HepG2 (cell line): Measurements from ENCODE around the gene ZNF468. TPM values are rescaled to one million over a fixed set of nuclear protein-coding genes. Genes with fewer than 3 reads are reported as not detected.
"Not testable (repeated sequence)": the region's sequence is repeated elsewhere in the genome, so short reads cannot be mapped to it uniquely, and the experiment has no call there.

Source experiments
- ARID5B ChIP-seq: IDR thresholded peaks from 2 replicates; pipeline ENCODE4 v1.4.0; 2020; ENCODE audit warnings: mild to moderate bottlenecking, missing genetic modification reagents
- DMAP1 ChIP-seq: IDR thresholded peaks from 2 replicates; pipeline ENCODE4 v1.6.1; 2016
- ERF ChIP-seq: IDR thresholded peaks from 2 replicates; pipeline ENCODE4 v1.6.1; 2018; ENCODE audit warnings: missing biosample characterization, missing genetic modification reagents
- GMEB1 ChIP-seq: sonication (generic); formaldehyde crosslinking; IDR thresholded peaks from 2 replicates; pipeline ENCODE4 v1.5.1; 2020; ENCODE audit warnings: missing genetic modification reagents, mild to moderate bottlenecking, borderline replicate concordance
- KMT2A ChIP-seq: sonication (generic); formaldehyde crosslinking; IDR thresholded peaks from 2 replicates; pipeline ENCODE4 v1.4.0; 2020; ENCODE audit warnings: missing genetic modification reagents
- MAZ ChIP-seq, 2 experiments: sonication (generic) in 1 of 2; formaldehyde crosslinking in 1 of 2; IDR thresholded peaks; 2 replicates each; pipeline versions ENCODE4 v1.5.0 to v1.6.1; 2012 to 2020; ENCODE audit warnings: low read depth in 2 of 2, mild to moderate bottlenecking in 2 of 2, borderline replicate concordance in 1 of 2, improper control_type of control experiment in 1 of 2, low read length in 1 of 2, missing genetic modification reagents in 1 of 2, moderate library complexity in 1 of 2
- MXD4 ChIP-seq: IDR thresholded peaks from 2 replicates; pipeline ENCODE4 v1.6.1; 2016; ENCODE audit warnings: mild to moderate bottlenecking, missing biosample characterization, missing genetic modification reagents
- PHF8 ChIP-seq: sonication (generic); formaldehyde crosslinking; IDR thresholded peaks from 2 replicates; pipeline ENCODE4 v1.5.0; 2020; ENCODE audit warnings: missing genetic modification reagents
- POLR2AphosphoS5 ChIP-seq: IDR thresholded peaks from 2 replicates; pipeline ENCODE4 v1.6.1; 2012; ENCODE audit warnings: low read depth, low read length
- POLR2G ChIP-seq: fragments of 200-400 bp; formaldehyde crosslinking; IDR thresholded peaks from 2 replicates; pipeline ENCODE4 v1.6.1; 2018; ENCODE audit warnings: mild to moderate bottlenecking, low read depth, low read length, moderate library complexity
- SAP130 ChIP-seq: IDR thresholded peaks from 2 replicates; pipeline ENCODE4 v1.6.1; 2016; ENCODE audit warnings: low read depth
- SP1 ChIP-seq, 2 experiments: fragments of 450-650 bp in 1 of 2; sonication (generic) in 1 of 2; formaldehyde crosslinking in 1 of 2; IDR thresholded peaks; 2 replicates each; pipeline versions ENCODE4 v1.4.0 to v1.6.1; 2016 to 2020; ENCODE audit warnings: missing genetic modification reagents in 1 of 2
- SP5 ChIP-seq: IDR thresholded peaks from 2 replicates; pipeline ENCODE4 v1.6.1; 2016; ENCODE audit warnings: low read depth, borderline replicate concordance
- TBX2 ChIP-seq: sonication (generic); formaldehyde crosslinking; IDR thresholded peaks from 2 replicates; pipeline ENCODE4 v1.5.0; 2020; ENCODE audit warnings: missing genetic modification reagents, mild to moderate bottlenecking, borderline replicate concordance
- ZBTB26 ChIP-seq: IDR thresholded peaks from 2 replicates; pipeline ENCODE4 v1.6.1; 2016; ENCODE audit warnings: missing compliant biosample characterization, missing genetic modification reagents, borderline replicate concordance
- ZMYM4 ChIP-seq: sonication (generic); formaldehyde crosslinking; IDR thresholded peaks from 2 replicates; pipeline ENCODE4 v1.8.1; 2023; ENCODE audit warnings: mild to moderate bottlenecking, missing genetic modification reagents
- ZNF772 ChIP-seq: sonication (generic); formaldehyde crosslinking; IDR thresholded peaks from 2 replicates; pipeline ENCODE4 v1.5.0; 2020; ENCODE audit warnings: mild to moderate bottlenecking, missing genetic modification reagents
- ZNF788 ChIP-seq: sonication (generic); formaldehyde crosslinking; IDR thresholded peaks from 2 replicates; pipeline ENCODE4 v1.5.0; 2020; ENCODE audit warnings: mild to moderate bottlenecking, missing genetic modification reagents, borderline replicate concordance
- polyA plus RNA-seq, 8 experiments: library from polyadenylated mRNA; depleted of rRNA in 3 of 8; stranded (reverse) in 7 of 8; unstranded in 1 of 8; fragments of >200 nt; fragmentation: Illumina TruSeq in 4 of 8; extraction: Trizol in 4 of 8; gene quantifications; 2 replicates each; pipeline versions ENCODE4 v1.2.1 to v1.2.3, GENCODE V29; 2011 to 2016; ENCODE audit warnings: low read depth in 4 of 8, missing spikeins in 1 of 8, mixed read lengths in 1 of 8; ENCODE audit not compliant: insufficient read depth in 1 of 8
- total RNA-seq, 5 experiments: library from RNA; depleted of rRNA; stranded (reverse); fragments of >200 nt; fragmentation: Illumina TruSeq; extraction: Trizol; gene quantifications; 2 replicates each; pipeline ENCODE4 v1.2.3, GENCODE V29; 2016; ENCODE audit warnings: low read depth in 1 of 5

The ZNF468 gene
- total and polyA plus RNA-seq, 2 of the 13 experiments (the other 11 are each of a cell fraction or from before 2014, with no cell fraction given), result 8.0 to 19.7 TPM

- TF ChIP-seq PHF8 (CRISPR knock-in tag) (peak; percentile 65), ERF (0 out of 2 replicates have a peak, but pooled peaks have one; percentile 27), POLR2AphosphoS5 (peak; percentile 70), ZMYM4 (peak; percentile 74), MAZ (CRISPR knock-in tag; IDR thresholded peaks at IDR 0.05; ENCODE audit: low read depth) (peak; percentile 61; the same call in 1 of the 2 replicates), ZBTB26 (peak; percentile 36; the same call in 1 of the 2 replicates), MXD4 (CRISPR knock-in tag) (peak; percentile 55; the same call in 1 of the 2 replicates), KMT2A (peak; percentile 63; the same call in 1 of the 2 replicates), ARID5B (CRISPR knock-in tag) (peak; percentile 37; the same call in 1 of the 2 replicates), SP1 (CRISPR knock-in tag; IDR thresholded peaks at IDR 0.05) (peak; percentile 53; the same call in 1 of the 2 replicates), TBX2 (CRISPR knock-in tag) (peak; percentile 49; the same call in 1 of the 2 replicates), DMAP1 (CRISPR knock-in tag) (0 out of 2 replicates have a peak, but pooled peaks have one; percentile 38), SP5 (peak; percentile 87), GMEB1 (CRISPR knock-in tag) (peak; percentile 34; the same call in 1 of the 2 replicates), SAP130 (CRISPR knock-in tag) (peak; percentile 91), ZNF788 (CRISPR knock-in tag) (peak; percentile 58; the same call in 1 of the 2 replicates), ZNF772 (CRISPR knock-in tag) (peak; percentile 64; the same call in 1 of the 2 replicates), POLR2G (peak; percentile 69)
- not testable (repeated sequence) for TF ChIP-seq MAZ (IDR thresholded peaks at IDR 0.05; ENCODE audit: borderline replicate concordance, low read depth, low read length); SP1 (IDR thresholded peaks at IDR 0.05)
Measured at GRCh38 chr19:52857378-52858191, at the start of gene ZNF468 (continued).
